HepG2 (cell line): ENCODE data around the gene PPAN. TPM values are rescaled to one million over a fixed set of nuclear protein-coding genes. Genes with fewer than 3 reads are reported as not detected.

Experiments used
- polyA plus RNA-seq, 8 experiments: library from polyadenylated mRNA; depleted of rRNA in 3 of 8; stranded (reverse) in 7 of 8; unstranded in 1 of 8; fragments of >200 nt; fragmentation: Illumina TruSeq in 4 of 8; extraction: Trizol in 4 of 8; gene quantifications; 2 replicates each; pipeline versions ENCODE4 v1.2.1 to v1.2.3, GENCODE V29; 2011 to 2016; ENCODE audit warnings: low read depth in 4 of 8, missing spikeins in 1 of 8, mixed read lengths in 1 of 8; ENCODE audit not compliant: insufficient read depth in 1 of 8
- small RNA-seq, 3 experiments: library from RNA; depleted of rRNA; stranded (forward); fragments of <200 nt; gene quantifications; one replicate each; pipeline ENCODE3, GENCODE V24; 2012; ENCODE audit warnings: low read depth in 2 of 3, low replicate concordance in 1 of 3; ENCODE audit not compliant: insufficient read length in 3 of 3, insufficient read depth in 2 of 3
- total RNA-seq, 5 experiments: library from RNA; depleted of rRNA; stranded (reverse); fragments of >200 nt; fragmentation: Illumina TruSeq; extraction: Trizol; gene quantifications; 2 replicates each; pipeline ENCODE4 v1.2.3, GENCODE V29; 2016; ENCODE audit warnings: low read depth in 1 of 5

The PPAN gene
- total and polyA plus RNA-seq, 2 of the 13 experiments (the other 11 are each of a cell fraction or from before 2014, with no cell fraction given) = 36.2 to 41.9 TPM

Small RNAs within 50 kb of the gene (small RNA-seq; reads per million reads assigned to genes)
- gene SNORD105 (27.1 to 384 (median 221) reads per million in 3 experiments), gene SNORD105B (33.8 to 85.7 (median 55.0) reads per million in 3 experiments)

Other genes starting within 250 kb of the PPAN start
- gene OLFM2, start 169.8 kb upstream of the PPAN start, total RNA-seq (2016; rRNA removed; fragmentation: Illumina TruSeq; extraction: Trizol) = 0.11 and 0.20 TPM in 2 replicates
- 0.51 and 0.63 TPM in 2 replicates for gene OLFM2, start 169.8 kb upstream of the PPAN start, polyA plus RNA-seq (2011; rRNA removed)
- gene COL5A3, start 95.9 kb upstream of the PPAN start, total RNA-seq (2016; rRNA removed; fragmentation: Illumina TruSeq; extraction: Trizol) = 0.02 TPM in 1 of 2 replicates, not detected in the other
- gene COL5A3, start 95.9 kb upstream of the PPAN start, polyA plus RNA-seq (2011; rRNA removed) = 0.03 TPM in 1 of 2 replicates, not detected in the other
- not detected in 2 replicates for gene RDH8, start 92.9 kb upstream of the PPAN start, total RNA-seq (2016; rRNA removed; fragmentation: Illumina TruSeq; extraction: Trizol)
- not detected in 2 replicates for gene RDH8, start 92.9 kb upstream of the PPAN start, polyA plus RNA-seq (2011; rRNA removed)
- gene SHFL, start 20.0 kb upstream of the PPAN start, total RNA-seq (2016; rRNA removed; fragmentation: Illumina TruSeq; extraction: Trizol) = 8.9 and 12.3 TPM in 2 replicates
- gene SHFL, start 20.0 kb upstream of the PPAN start, polyA plus RNA-seq (2011; rRNA removed) = 36.4 and 47.5 TPM in 2 replicates
- 0.15 TPM in 1 of 2 replicates, not detected in the other for gene ANGPTL6, start 3.7 kb upstream of the PPAN start, total RNA-seq (2016; rRNA removed; fragmentation: Illumina TruSeq; extraction: Trizol)
- 1.4 and 2.2 TPM in 2 replicates for gene ANGPTL6, start 3.7 kb upstream of the PPAN start, polyA plus RNA-seq (2011; rRNA removed)
- gene P2RY11, start 5.3 kb downstream of the PPAN start, total RNA-seq (2016; rRNA removed; fragmentation: Illumina TruSeq; extraction: Trizol) = 1.5 and 4.0 TPM in 2 replicates
- 7.8 and 13.2 TPM in 2 replicates for gene P2RY11, start 5.3 kb downstream of the PPAN start, polyA plus RNA-seq (2011; rRNA removed)
- 173 and 206 TPM in 2 replicates for gene EIF3G, start 13.5 kb downstream of the PPAN start, total RNA-seq (2016; rRNA removed; fragmentation: Illumina TruSeq; extraction: Trizol)
- gene EIF3G, start 13.5 kb downstream of the PPAN start, polyA plus RNA-seq (2011; rRNA removed) = 135 and 141 TPM in 2 replicates
- 71.3 and 91.1 TPM in 2 replicates for gene DNMT1, start 88.6 kb downstream of the PPAN start, total RNA-seq (2016; rRNA removed; fragmentation: Illumina TruSeq; extraction: Trizol)
- gene DNMT1, start 88.6 kb downstream of the PPAN start, polyA plus RNA-seq (2011; rRNA removed) = 24.5 and 31.2 TPM in 2 replicates
- 0.93 and 1.3 TPM in 2 replicates for gene S1PR2, start 125.0 kb downstream of the PPAN start, total RNA-seq (2016; rRNA removed; fragmentation: Illumina TruSeq; extraction: Trizol)
- 0.91 and 1.2 TPM in 2 replicates for gene S1PR2, start 125.0 kb downstream of the PPAN start, polyA plus RNA-seq (2011; rRNA removed)
- gene MRPL4, start 145.9 kb downstream of the PPAN start, total RNA-seq (2016; rRNA removed; fragmentation: Illumina TruSeq; extraction: Trizol) = 36.7 and 40.6 TPM in 2 replicates
- gene MRPL4, start 145.9 kb downstream of the PPAN start, polyA plus RNA-seq (2011; rRNA removed) = 42.5 and 45.4 TPM in 2 replicates
- 12.8 and 37.9 TPM in 2 replicates for gene ICAM1, start 164.8 kb downstream of the PPAN start, total RNA-seq (2016; rRNA removed; fragmentation: Illumina TruSeq; extraction: Trizol)
- 98.4 and 153 TPM in 2 replicates for gene ICAM1, start 164.8 kb downstream of the PPAN start, polyA plus RNA-seq (2011; rRNA removed)
- gene ICAM4, start 180.6 kb downstream of the PPAN start, total RNA-seq (2016; rRNA removed; fragmentation: Illumina TruSeq; extraction: Trizol) = 1.5 and 2.9 TPM in 2 replicates
- gene ICAM4, start 180.6 kb downstream of the PPAN start, polyA plus RNA-seq (2011; rRNA removed) = 3.1 and 4.0 TPM in 2 replicates
- 0.46 TPM in 1 of 2 replicates, not detected in the other for gene ICAM5, start 183.6 kb downstream of the PPAN start, total RNA-seq (2016; rRNA removed; fragmentation: Illumina TruSeq; extraction: Trizol)
- 1.6 and 1.9 TPM in 2 replicates for gene ICAM5, start 183.6 kb downstream of the PPAN start, polyA plus RNA-seq (2011; rRNA removed)
- 0.56 and 2.4 TPM in 2 replicates for gene ZGLP1, start 203.5 kb downstream of the PPAN start, total RNA-seq (2016; rRNA removed; fragmentation: Illumina TruSeq; extraction: Trizol)
- gene ZGLP1, start 203.5 kb downstream of the PPAN start, polyA plus RNA-seq (2011; rRNA removed) = 3.0 and 4.7 TPM in 2 replicates
- 21.0 and 22.6 TPM in 2 replicates for gene FDX2, start 209.7 kb downstream of the PPAN start, total RNA-seq (2016; rRNA removed; fragmentation: Illumina TruSeq; extraction: Trizol)
- 24.7 and 27.8 TPM in 2 replicates for gene FDX2, start 209.7 kb downstream of the PPAN start, polyA plus RNA-seq (2011; rRNA removed)
- 7.9 and 17.7 TPM in 2 replicates for gene RAVER1, start 227.2 kb downstream of the PPAN start, total RNA-seq (2016; rRNA removed; fragmentation: Illumina TruSeq; extraction: Trizol)
- gene RAVER1, start 227.2 kb downstream of the PPAN start, polyA plus RNA-seq (2011; rRNA removed) = 3.6 and 4.4 TPM in 2 replicates
- gene ICAM3, start 233.3 kb downstream of the PPAN start, total RNA-seq (2016; rRNA removed; fragmentation: Illumina TruSeq; extraction: Trizol) = 21.0 and 25.1 TPM in 2 replicates
- gene ICAM3, start 233.3 kb downstream of the PPAN start, polyA plus RNA-seq (2011; rRNA removed) = 14.1 and 16.3 TPM in 2 replicates